ENCODE results near the gene ATF3.

The ATF3 gene

GRCh38 chr1:212629450-212630157, 21.0 kb downstream of the ATF3 start:
- no peak overlapping the region for H2BK120ac ChIP-seq (ENCODE audit: low read depth, low read length)
- no peak overlapping the region for H2BK5ac ChIP-seq (ENCODE audit: low read length)
- no peaks in the 10 kb centered on the region for H3K36me3 ChIP-seq (replicated peaks in 1 of 2; ENCODE audit: control insufficient read depth in 2 of 2, insufficient read depth in 2 of 2, low read length in 2 of 2)
- peaks cover 0 to 10% of the 10 kb centered on the region in 2 donors for H3K4me1 ChIP-seq (ENCODE audit: control insufficient read depth in 2 of 2, insufficient read depth in 1 of 2, low read depth in 1 of 2, low read length in 2 of 2)
- no peaks in the 10 kb centered on the region for H3K79me1 ChIP-seq (ENCODE audit: low read depth, low read length)
- H4K8ac ChIP-seq (ENCODE audit: low read depth, low read length): no peak overlapping the region
- H4K91ac ChIP-seq (ENCODE audit: low read depth, low read length, poor library complexity): no peak overlapping the region
- H2BK12ac ChIP-seq (ENCODE audit: low read length): no peak overlapping the region
- no peak overlapping the region for H3K4me3 ChIP-seq (ENCODE audit: low read length in 2 of 2)
- H3K27ac ChIP-seq (replicated peaks; ENCODE audit: low read length): no peak overlapping the region
- peak overlapping the region; percentile 60 for H2AFZ ChIP-seq (ENCODE audit: low read length)
- no peak overlapping the region for H3K4ac ChIP-seq (ENCODE audit: low read length)
- no peak overlapping the region for H2AK5ac ChIP-seq (ENCODE audit: low read depth, low read length)
- no peak overlapping the region for H3K14ac ChIP-seq (ENCODE audit: low read length)
- DNase-seq (ENCODE audit: low spot score): no peak
- H3K9ac ChIP-seq (ENCODE audit: low read depth, low read length, poor library complexity): no peak overlapping the region
- no peak overlapping the region for H3K23ac ChIP-seq (ENCODE audit: low read depth, low read length, poor library complexity)
- no peak overlapping the region for H3K4me2 ChIP-seq (ENCODE audit: insufficient read depth, low read length, poor library complexity, severe bottlenecking)
- H3K9me3 ChIP-seq (replicated peaks in 1 of 2; ENCODE audit: control insufficient read depth in 2 of 2, insufficient read depth in 1 of 2, low read depth in 1 of 2, low read length in 2 of 2): no peaks in the 10 kb centered on the region
- no CpG with 5 or more reads among the region's 5 CpGs for WGBS, 2 donors (ENCODE audit: extremely low coverage in 2 of 2, insufficient read length in 2 of 2, insufficient replicate concordance in 1 of 2)
- peak overlapping the region; percentile 76 for H3K18ac ChIP-seq (ENCODE audit: low read length)
- H3K27me3 ChIP-seq (ENCODE audit: control insufficient read depth in 3 of 3, insufficient read depth in 3 of 3, low read depth in 1 of 3, low read length in 3 of 3): peaks cover 0 to 69% (median 0%) of the 10 kb centered on the region in 3 experiments
- H2BK15ac ChIP-seq (ENCODE audit: low read length): no peak overlapping the region

- Histone ChIP-seq H3K4me3 (ENCODE audit: low read length in 2 of 2) (no peak overlapping the region), H2AFZ (ENCODE audit: low read length) (peak overlapping the region; percentile 60), H3K9me3 (replicated peaks in 1 of 2; ENCODE audit: control insufficient read depth in 2 of 2, insufficient read depth in 1 of 2, low read depth in 1 of 2, low read length in 2 of 2) (no peaks in the 10 kb centered on the region), H2BK5ac (ENCODE audit: low read length) (no peak overlapping the region), H2AK5ac (ENCODE audit: low read depth, low read length) (no peak overlapping the region), H3K9ac (ENCODE audit: low read depth, low read length, poor library complexity) (peak overlapping the region; percentile 63), H3K4ac (ENCODE audit: low read length) (no peak overlapping the region), H3K23ac (ENCODE audit: low read depth, low read length, poor library complexity) (peak overlapping the region; percentile 12), H3K27me3 (ENCODE audit: control insufficient read depth in 3 of 3, insufficient read depth in 3 of 3, low read depth in 1 of 3, low read length in 3 of 3) (peaks cover 0 to 68% (median 0%) of the 10 kb centered on the region in 3 experiments), H3K4me2 (ENCODE audit: insufficient read depth, low read length, poor library complexity, severe bottlenecking) (no peak overlapping the region), H2BK120ac (ENCODE audit: low read depth, low read length) (no peak overlapping the region), H4K91ac (ENCODE audit: low read depth, low read length, poor library complexity) (no peak overlapping the region), H3K4me1 (ENCODE audit: control insufficient read depth in 2 of 2, insufficient read depth in 1 of 2, low read depth in 1 of 2, low read length in 2 of 2) (peaks cover 0 to 10% of the 10 kb centered on the region in 2 donors), H3K36me3 (replicated peaks in 1 of 2; ENCODE audit: control insufficient read depth in 2 of 2, insufficient read depth in 2 of 2, low read length in 2 of 2) (no peaks in the 10 kb centered on the region), H2BK15ac (ENCODE audit: low read length) (peak overlapping the region; percentile 80), H3K27ac (replicated peaks; ENCODE audit: low read length) (no peak overlapping the region), H4K8ac (ENCODE audit: low read depth, low read length) (no peak overlapping the region), H3K18ac (ENCODE audit: low read length) (peak overlapping the region; percentile 76), H3K14ac (ENCODE audit: low read length) (peak overlapping the region; percentile 76), H3K79me1 (ENCODE audit: low read depth, low read length) (no peaks in the 10 kb centered on the region), H2BK12ac (ENCODE audit: low read length) (no peak overlapping the region)
- DNase-seq (ENCODE audit: low spot score): no peak
- WGBS, 2 donors (ENCODE audit: extremely low coverage in 2 of 2, insufficient read length in 2 of 2, insufficient replicate concordance in 1 of 2): no CpG with 5 or more reads among the region's 16 CpGs
Observed at GRCh38 chr1:212630158-212630900, 21.8 kb downstream of the ATF3 start.

GRCh38 chr1:212633161-212633560, 24.6 kb downstream of the ATF3 start:
- H3K4me3 ChIP-seq (ENCODE audit: low read length in 2 of 2): no peak overlapping the region
- H3K27ac ChIP-seq (replicated peaks; ENCODE audit: low read length): no peak overlapping the region
- H3K27me3 ChIP-seq (ENCODE audit: control insufficient read depth in 3 of 3, insufficient read depth in 3 of 3, low read depth in 1 of 3, low read length in 3 of 3): peaks cover 0 to 60% (median 0%) of the 10 kb centered on the region in 3 experiments
- peaks cover 0 to 10% of the 10 kb centered on the region in 2 donors for H3K4me1 ChIP-seq (ENCODE audit: control insufficient read depth in 2 of 2, insufficient read depth in 1 of 2, low read depth in 1 of 2, low read length in 2 of 2)
- H2BK5ac ChIP-seq (ENCODE audit: low read length): no peak overlapping the region
- no peak overlapping the region for H2AK5ac ChIP-seq (ENCODE audit: low read depth, low read length)
- H3K14ac ChIP-seq (ENCODE audit: low read length): no peak overlapping the region
- H3K4me2 ChIP-seq (ENCODE audit: insufficient read depth, low read length, poor library complexity, severe bottlenecking): no peak overlapping the region
- H4K91ac ChIP-seq (ENCODE audit: low read depth, low read length, poor library complexity): no peak overlapping the region
- H3K23ac ChIP-seq (ENCODE audit: low read depth, low read length, poor library complexity): no peak overlapping the region
- H3K9me3 ChIP-seq (replicated peaks in 1 of 2; ENCODE audit: control insufficient read depth in 2 of 2, insufficient read depth in 1 of 2, low read depth in 1 of 2, low read length in 2 of 2): no peaks in the 10 kb centered on the region
- no CpG with 5 or more reads among the region's 4 CpGs for WGBS, 2 donors (ENCODE audit: extremely low coverage in 2 of 2, insufficient read length in 2 of 2, insufficient replicate concordance in 1 of 2)
- no peaks in the 10 kb centered on the region for H3K79me1 ChIP-seq (ENCODE audit: low read depth, low read length)
- no peak overlapping the region for H2BK120ac ChIP-seq (ENCODE audit: low read depth, low read length)
- H3K18ac ChIP-seq (ENCODE audit: low read length): no peak overlapping the region
- H3K4ac ChIP-seq (ENCODE audit: low read length): no peak overlapping the region
- no peak overlapping the region for H4K8ac ChIP-seq (ENCODE audit: low read depth, low read length)
- H3K36me3 ChIP-seq (replicated peaks in 1 of 2; ENCODE audit: control insufficient read depth in 2 of 2, insufficient read depth in 2 of 2, low read length in 2 of 2): no peaks in the 10 kb centered on the region
- H2AFZ ChIP-seq (ENCODE audit: low read length): no peak overlapping the region
- no peak overlapping the region for H3K9ac ChIP-seq (ENCODE audit: low read depth, low read length, poor library complexity)
- no peak overlapping the region for H2BK12ac ChIP-seq (ENCODE audit: low read length)
- DNase-seq (ENCODE audit: low spot score): no peak
- H2BK15ac ChIP-seq (ENCODE audit: low read length): no peak overlapping the region

GRCh38 chr1:212634252-212634651, 25.7 kb downstream of the ATF3 start:
- Histone ChIP-seq H2BK5ac (ENCODE audit: low read length) (no peak overlapping the region), H2AK5ac (ENCODE audit: low read depth, low read length) (no peak overlapping the region), H2BK12ac (ENCODE audit: low read length) (no peak overlapping the region), H4K91ac (ENCODE audit: low read depth, low read length, poor library complexity) (no peak overlapping the region), H3K27ac (replicated peaks; ENCODE audit: low read length) (no peak overlapping the region), H3K4me1 (ENCODE audit: control insufficient read depth in 2 of 2, insufficient read depth in 1 of 2, low read depth in 1 of 2, low read length in 2 of 2) (peaks cover 0 to 10% of the 10 kb centered on the region in 2 donors), H3K27me3 (ENCODE audit: control insufficient read depth in 3 of 3, insufficient read depth in 3 of 3, low read depth in 1 of 3, low read length in 3 of 3) (peaks cover 0 to 55% (median 0%) of the 10 kb centered on the region in 3 experiments), H3K23ac (ENCODE audit: low read depth, low read length, poor library complexity) (no peak overlapping the region), H2BK15ac (ENCODE audit: low read length) (no peak overlapping the region), H3K9ac (ENCODE audit: low read depth, low read length, poor library complexity) (no peak overlapping the region), H4K8ac (ENCODE audit: low read depth, low read length) (no peak overlapping the region), H3K79me1 (ENCODE audit: low read depth, low read length) (no peaks in the 10 kb centered on the region), H3K14ac (ENCODE audit: low read length) (no peak overlapping the region), H3K18ac (ENCODE audit: low read length) (no peak overlapping the region), H3K4me2 (ENCODE audit: insufficient read depth, low read length, poor library complexity, severe bottlenecking) (no peak overlapping the region), H3K9me3 (replicated peaks in 1 of 2; ENCODE audit: control insufficient read depth in 2 of 2, insufficient read depth in 1 of 2, low read depth in 1 of 2, low read length in 2 of 2) (no peaks in the 10 kb centered on the region), H3K4me3 (ENCODE audit: low read length in 2 of 2) (no peak overlapping the region), H2AFZ (ENCODE audit: low read length) (no peak overlapping the region), H2BK120ac (ENCODE audit: low read depth, low read length) (no peak overlapping the region), H3K36me3 (replicated peaks in 1 of 2; ENCODE audit: control insufficient read depth in 2 of 2, insufficient read depth in 2 of 2, low read length in 2 of 2) (no peaks in the 10 kb centered on the region), H3K4ac (ENCODE audit: low read length) (no peak overlapping the region)
- DNase-seq (ENCODE audit: low spot score): no peak
- no CpG with 5 or more reads among the region's 2 CpGs for WGBS, 2 donors (ENCODE audit: extremely low coverage in 2 of 2, insufficient read length in 2 of 2, insufficient replicate concordance in 1 of 2)
